ENCODE data around the gene PRTG. TPM values are rescaled to one million over a fixed set of nuclear protein-coding genes. Genes with fewer than 3 reads are reported as not detected.
A peak's percentile ranks its signal among the peaks of the same experiment; 100 is the strongest.

The PRTG gene
- total RNA-seq, 4 donors from 2014 or later: 4.1 to 37.2 (median 23.3) TPM

DNA sequence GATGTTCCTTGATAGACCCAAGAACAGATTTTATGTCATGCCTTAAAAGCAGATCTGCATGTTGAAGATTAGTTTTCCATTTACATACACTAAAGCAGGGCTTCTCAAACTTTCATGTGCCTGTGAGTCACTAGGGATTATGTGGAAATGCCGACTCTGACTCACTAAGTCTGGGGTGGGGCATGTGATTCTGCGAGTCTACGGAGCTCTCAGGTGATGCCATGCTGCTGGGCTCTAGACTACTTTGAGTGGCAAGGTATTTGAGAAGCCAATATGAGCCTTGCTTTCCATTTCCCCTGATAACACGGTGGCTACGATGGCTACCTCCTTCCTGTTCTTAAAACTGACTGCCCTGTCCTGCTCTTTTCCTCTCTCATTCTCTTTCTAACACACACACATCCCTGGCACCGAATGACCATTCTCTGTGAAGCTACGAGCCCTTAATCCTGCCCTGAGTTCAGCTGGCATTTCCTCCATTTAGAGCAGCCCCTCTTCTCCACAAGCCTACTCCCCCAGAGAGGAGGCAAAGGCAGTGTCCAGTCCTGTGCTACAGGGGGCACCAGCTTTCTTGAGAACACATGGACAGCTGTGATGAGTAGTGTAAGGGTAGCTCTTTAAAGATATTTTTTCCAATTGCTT, 115.1 kb downstream of the PRTG start:
- TF ChIP-seq, protein P1, sequence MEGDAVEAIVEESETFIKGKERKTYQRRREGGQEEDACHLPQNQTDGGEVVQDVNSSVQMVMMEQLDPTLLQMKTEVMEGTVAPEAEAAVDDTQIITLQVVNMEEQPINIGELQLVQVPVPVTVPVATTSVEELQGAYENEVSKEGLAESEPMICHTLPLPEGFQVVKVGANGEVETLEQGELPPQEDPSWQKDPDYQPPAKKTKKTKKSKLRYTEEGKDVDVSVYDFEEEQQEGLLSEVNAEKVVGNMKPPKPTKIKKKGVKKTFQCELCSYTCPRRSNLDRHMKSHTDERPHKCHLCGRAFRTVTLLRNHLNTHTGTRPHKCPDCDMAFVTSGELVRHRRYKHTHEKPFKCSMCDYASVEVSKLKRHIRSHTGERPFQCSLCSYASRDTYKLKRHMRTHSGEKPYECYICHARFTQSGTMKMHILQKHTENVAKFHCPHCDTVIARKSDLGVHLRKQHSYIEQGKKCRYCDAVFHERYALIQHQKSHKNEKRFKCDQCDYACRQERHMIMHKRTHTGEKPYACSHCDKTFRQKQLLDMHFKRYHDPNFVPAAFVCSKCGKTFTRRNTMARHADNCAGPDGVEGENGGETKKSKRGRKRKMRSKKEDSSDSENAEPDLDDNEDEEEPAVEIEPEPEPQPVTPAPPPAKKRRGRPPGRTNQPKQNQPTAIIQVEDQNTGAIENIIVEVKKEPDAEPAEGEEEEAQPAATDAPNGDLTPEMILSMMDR (IDR thresholded peaks at IDR 0.05): no peak
- no peak for TF ChIP-seq POLR2A (IDR thresholded peaks at IDR 0.05)
- Histone ChIP-seq H3K4me1 (no peaks in the 10 kb centered on the region), H3K27ac (peak overlapping the region; percentile 4 to 27), H3K4me3 (no peak overlapping the region), H3K27me3 (no peaks in the 10 kb centered on the region), H3K36me3 (no peaks in the 10 kb centered on the region), H3K9me3 (no peaks in the 10 kb centered on the region)
- DNase-seq: peak in 1 of 2 donors; percentile 51
- intact Hi-C loops (cut with DNase I; ENCODE audit: low total_unique reads): no loop called here

DNA sequence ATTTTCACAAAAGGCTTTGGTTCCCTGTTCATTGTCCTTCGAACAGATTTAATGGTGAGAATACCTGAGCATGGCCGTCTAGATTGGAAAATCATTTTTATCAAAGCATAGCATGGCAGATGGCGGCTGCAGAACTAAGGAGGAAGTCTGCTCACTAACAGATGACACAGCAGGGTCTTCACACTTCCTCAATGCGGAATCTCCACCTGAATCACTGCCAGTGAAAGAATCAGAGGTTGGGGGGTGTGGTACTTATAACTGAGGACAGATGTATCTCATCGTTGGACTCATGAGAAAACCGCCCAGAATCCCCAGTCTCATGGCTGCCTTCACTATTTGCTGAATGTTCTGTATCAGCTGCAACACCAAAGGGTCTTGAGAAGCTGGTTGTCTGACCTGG, 123.2 kb downstream of the PRTG start:
- Histone ChIP-seq H3K4me1 (no peaks in the 10 kb centered on the region), H3K36me3 (no peaks in the 10 kb centered on the region), H3K9me3 (no peaks in the 10 kb centered on the region), H3K27me3 (no peaks in the 10 kb centered on the region), H3K27ac (no peak overlapping the region), H3K4me3 (no peak overlapping the region)
- intact Hi-C loops (cut with DNase I; ENCODE audit: low total_unique reads): no loop called here
- TF ChIP-seq POLR2A (IDR thresholded peaks at IDR 0.05): no peak
- TF ChIP-seq, protein P1 (IDR thresholded peaks at IDR 0.05): no peak
- no peak for DNase-seq

DNA sequence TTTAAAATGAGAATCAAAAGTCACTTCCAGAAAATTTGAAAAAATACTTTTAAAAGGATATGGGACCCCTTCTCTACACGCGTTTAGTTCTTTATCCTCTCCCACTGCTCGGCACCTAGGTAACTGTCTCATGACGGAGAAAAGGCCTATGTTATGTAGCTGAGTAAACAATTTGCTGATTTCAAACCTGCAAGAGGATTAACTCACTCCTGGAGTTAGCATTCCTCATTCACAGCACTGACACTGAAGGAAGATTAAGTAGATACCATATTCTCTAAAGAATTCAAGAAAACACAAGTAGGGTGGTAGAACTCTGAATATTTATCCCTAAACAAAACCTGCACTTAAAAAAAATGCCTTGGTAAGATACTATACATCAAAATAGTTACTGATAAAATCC, 124.6 kb downstream of the PRTG start:
- no peak overlapping the region for H3K27ac ChIP-seq
- no peak overlapping the region for H3K4me3 ChIP-seq
- H3K9me3 ChIP-seq: no peaks in the 10 kb centered on the region
- no peaks in the 10 kb centered on the region for H3K4me1 ChIP-seq
- no peaks in the 10 kb centered on the region for H3K27me3 ChIP-seq
- TF ChIP-seq POLR2A (IDR thresholded peaks at IDR 0.05): no peak
- TF ChIP-seq, protein P1 (IDR thresholded peaks at IDR 0.05): no peak
- DNase-seq: no peak
- intact Hi-C loops (cut with DNase I; ENCODE audit: low total_unique reads): no loop called here
- no peaks in the 10 kb centered on the region for H3K36me3 ChIP-seq

DNA sequence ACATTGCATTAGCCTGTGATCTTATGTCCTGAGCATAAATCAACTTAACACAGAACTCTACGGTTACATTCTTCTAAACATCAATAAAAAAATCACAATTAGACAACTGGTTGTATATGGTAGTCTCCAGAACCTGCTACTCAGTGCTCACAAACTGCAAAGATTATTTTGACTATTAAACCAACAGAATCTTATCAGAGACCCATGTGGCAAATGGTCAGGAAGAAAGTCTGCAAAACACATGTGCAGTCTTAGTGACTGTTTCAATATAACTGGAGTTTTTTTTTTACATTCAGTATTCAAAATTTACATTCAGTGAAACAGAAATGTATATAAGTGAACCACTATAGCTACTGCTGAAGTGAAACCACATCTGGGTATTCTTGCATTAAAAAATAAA, 127.5 kb downstream of the PRTG start:
- Histone ChIP-seq H3K36me3 (no peaks in the 10 kb centered on the region), H3K4me3 (no peak overlapping the region), H3K27me3 (no peaks in the 10 kb centered on the region), H3K27ac (no peak overlapping the region), H3K9me3 (no peaks in the 10 kb centered on the region), H3K4me1 (no peaks in the 10 kb centered on the region)
- intact Hi-C loops (cut with DNase I; ENCODE audit: low total_unique reads): no loop called here
- no peak for DNase-seq
- TF ChIP-seq, protein P1 (IDR thresholded peaks at IDR 0.05): no peak

DNA sequence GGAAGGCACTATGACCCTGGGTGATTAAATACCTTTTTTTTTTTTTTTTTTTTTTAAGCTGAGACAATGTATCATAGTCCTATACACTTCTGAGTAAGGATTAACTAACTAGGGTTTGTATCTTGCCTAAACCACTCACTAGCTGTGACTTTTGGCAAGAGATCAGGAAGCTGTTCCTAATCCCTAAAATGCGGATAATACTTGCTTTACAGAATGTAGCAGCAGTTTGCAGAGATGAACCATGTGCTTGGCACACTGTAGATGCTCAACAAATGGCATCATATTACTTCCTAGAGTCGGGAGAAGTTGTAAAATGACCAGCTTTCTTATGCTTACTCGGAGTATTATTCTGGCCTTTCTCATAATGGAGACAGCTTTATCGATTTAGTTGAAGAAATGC, 129.2 kb downstream of the PRTG start:
- no peak for DNase-seq
- H3K4me3 ChIP-seq: no peak overlapping the region
- no peaks in the 10 kb centered on the region for H3K4me1 ChIP-seq
- H3K36me3 ChIP-seq: no peaks in the 10 kb centered on the region
- H3K9me3 ChIP-seq: no peaks in the 10 kb centered on the region
- no peak overlapping the region for H3K27ac ChIP-seq
- no peaks in the 10 kb centered on the region for H3K27me3 ChIP-seq
- TF ChIP-seq, protein P1 (IDR thresholded peaks at IDR 0.05): no peak
- TF ChIP-seq POLR2A (IDR thresholded peaks at IDR 0.05): no peak
- intact Hi-C loops (cut with DNase I; ENCODE audit: low total_unique reads): no loop called here

Measured in uterus (tissue), 4 donors.